SK-N-SH (cell line): ENCODE results near the gene HPS5. TPM values are rescaled to one million over a fixed set of nuclear protein-coding genes. Genes with fewer than 3 reads are reported as not detected.
A peak's percentile ranks its signal among the peaks of the same experiment; 100 is the strongest.

Source experiments
- CTCF ChIA-PET: fragments of 300-600, 350-600 bp; formaldehyde crosslinking; extraction: SDS; loops from one replicate; lab custom pipeline; 2021; lab: Yijun Ruan, JAX
- POLR2A ChIA-PET: fragments of 350-600 bp; sonication (Branson Sonifier 250); formaldehyde crosslinking; extraction: SDS; loops from one replicate; lab custom pipeline; 2020; ENCODE audit warnings: antibody characterized with exemption, inconsistent platforms; lab: Yijun Ruan, JAX
- DNase-seq: peaks from one replicate; pipeline ENCODE4 v3.0.0; 2012
- H2AFZ ChIP-seq: fragments of 200-600 bp; sonication (generic); 2 replicates; pipeline ENCODE4 v1.8.1; 2016; ENCODE audit warnings: antibody characterized with exemption, mild to moderate bottlenecking, low read depth
- H3F3A ChIP-seq: fragments of 200-600 bp; sonication (generic); replicated peaks from 2 replicates; pipeline ENCODE3; 2016; ENCODE audit warnings: antibody characterized with exemption, mild to moderate bottlenecking; ENCODE audit not compliant: insufficient read depth
- H3K27ac ChIP-seq, 2 experiments: fragments of 200-500 bp in 1 of 2; fragments of 200-600 bp in 1 of 2; sonication (Bioruptor generic) in 1 of 2; sonication (generic), shearing (Covaris generic) in 1 of 2; 2 replicates each; pipeline versions ENCODE4 v1.5.1 to v1.6.1; 2014 to 2016; ENCODE audit warnings: low read depth in 2 of 2, inconsistent platforms in 1 of 2, low read length in 1 of 2, mild to moderate bottlenecking in 1 of 2, mixed read lengths in 1 of 2
- H3K27me3 ChIP-seq: fragments of 200-600 bp; sonication (generic), shearing (Covaris generic); 2 replicates; pipeline ENCODE4 v1.6.1; 2016; ENCODE audit warnings: mixed run types; ENCODE audit not compliant: insufficient read depth
- H3K36me3 ChIP-seq, 2 experiments: fragments of 200-500 bp in 1 of 2; fragments of 200-600 bp in 1 of 2; sonication (Bioruptor generic) in 1 of 2; sonication (generic) in 1 of 2; replicated peaks in 1 of 2; 2 replicates each; pipeline versions ENCODE3 to v1.5.1; 2014 to 2016; ENCODE audit warnings: low read length in 1 of 2, mild to moderate bottlenecking in 1 of 2; ENCODE audit not compliant: insufficient read depth in 2 of 2, control insufficient read depth in 1 of 2
- H3K4me1 ChIP-seq, 2 experiments: fragments of 200-500 bp in 1 of 2; fragments of 200-600 bp in 1 of 2; sonication (Bioruptor generic) in 1 of 2; sonication (generic), shearing (Covaris generic) in 1 of 2; 2 replicates each; pipeline versions ENCODE4 v1.5.1 to v1.6.1; 2014 to 2016; ENCODE audit warnings: low read depth in 1 of 2, low read length in 1 of 2, mixed run types in 1 of 2; ENCODE audit not compliant: insufficient read depth in 2 of 2, control insufficient read depth in 1 of 2
- H3K4me2 ChIP-seq: fragments of 200-600 bp; sonication (generic), shearing (Covaris generic); 2 replicates; pipeline ENCODE4 v1.6.1; 2017; ENCODE audit warnings: mixed run types
- H3K4me3 ChIP-seq, 2 experiments: fragments of 200-500 bp in 1 of 2; fragments of 200-600 bp in 1 of 2; sonication (Bioruptor generic) in 1 of 2; sonication (generic), shearing (Covaris generic) in 1 of 2; 2 replicates each; pipeline versions ENCODE4 v1.5.1 to v1.8.1; 2014 to 2016; ENCODE audit warnings: low read depth in 2 of 2, inconsistent platforms in 1 of 2, low read length in 1 of 2, mild to moderate bottlenecking in 1 of 2, mixed read lengths in 1 of 2, moderate library complexity in 1 of 2
- H3K79me2 ChIP-seq: fragments of 200-600 bp; sonication (generic); 2 replicates; pipeline ENCODE4 v1.8.1; 2017; ENCODE audit warnings: mild to moderate bottlenecking; ENCODE audit not compliant: insufficient read depth
- H3K9ac ChIP-seq: fragments of 200-600 bp; sonication (generic); 2 replicates; pipeline ENCODE4 v1.6.1; 2017; ENCODE audit warnings: mixed run types
- H3K9me2 ChIP-seq: fragments of 200-600 bp; sonication (generic); 2 replicates; pipeline ENCODE4 v1.6.1; 2017; ENCODE audit warnings: mixed run types
- H3K9me3 ChIP-seq: fragments of 200-600 bp; sonication (generic); 2 replicates; pipeline ENCODE4 v1.6.1; 2017; ENCODE audit warnings: mixed run types, mild to moderate bottlenecking, moderate library complexity
- H4K20me1 ChIP-seq: fragments of 200-600 bp; sonication (generic); 2 replicates; pipeline ENCODE4 v1.6.1; 2017; ENCODE audit warnings: mild to moderate bottlenecking, mixed run types; ENCODE audit not compliant: insufficient read depth
- CHD2 ChIP-seq: fragments of 150-350 bp; IDR thresholded peaks from 2 replicates; pipeline ENCODE4 v1.6.1; 2018; ENCODE audit warnings: low read length; ENCODE audit not compliant: partially characterized antibody
- CTCF ChIP-seq: fragments of 200-600 bp; sonication (generic); IDR thresholded peaks from 2 replicates; pipeline ENCODE4 v1.6.1; 2017; ENCODE audit warnings: antibody characterized with exemption, mild to moderate bottlenecking, moderate library complexity
- ELF1 ChIP-seq: IDR thresholded peaks from 2 replicates; pipeline ENCODE4 v1.4.0; 2012
- FOSL2 ChIP-seq: IDR thresholded peaks from 2 replicates; pipeline ENCODE4 v1.4.0; 2012; ENCODE audit warnings: low read depth, mild to moderate bottlenecking, moderate library complexity, borderline replicate concordance
- GATA2 ChIP-seq: sonication (generic); formaldehyde crosslinking; IDR thresholded peaks from 2 replicates; pipeline ENCODE4 v1.5.0; 2020; ENCODE audit warnings: mild to moderate bottlenecking, missing genetic modification reagents
- MAX ChIP-seq: IDR thresholded peaks from 2 replicates; pipeline ENCODE4 v1.4.0; 2012; ENCODE audit warnings: low read depth
- MXI1 ChIP-seq: IDR thresholded peaks from 2 replicates; pipeline ENCODE4 v1.6.1; 2012; ENCODE audit warnings: mild to moderate bottlenecking, low read depth, low read length, improper control_type of control experiment
- RXRA ChIP-seq: IDR thresholded peaks from 2 replicates; pipeline ENCODE4 v1.4.0; 2012; ENCODE audit warnings: low read depth, mild to moderate bottlenecking, borderline replicate concordance
- SIN3A ChIP-seq: IDR thresholded peaks from 2 replicates; pipeline ENCODE4 v1.6.1; 2012; ENCODE audit warnings: low read depth, mild to moderate bottlenecking, low read length, moderate library complexity, borderline replicate concordance
- USF2 ChIP-seq: fragments of 150-350 bp; IDR thresholded peaks from 2 replicates; pipeline ENCODE4 v1.6.1; 2017; ENCODE audit warnings: antibody characterized with exemption, low read length, low read depth, borderline replicate concordance
- WGBS: methylation state at CpG from one replicate; pipeline ENCODE4 v1.1.6; 2017; ENCODE audit warnings: low lambda C conversion rate; 5-methylcytosine and 5-hydroxymethylcytosine counted together
- polyA plus RNA-seq, 3 experiments: library from polyadenylated mRNA; depleted of rRNA; stranded (reverse); fragments of >200 nt; gene quantifications; 2 replicates each; pipeline ENCODE4 v1.2.3, GENCODE V29; 2012
- TF ChIP-seq, protein P1 (sequence below): IDR thresholded peaks from 2 replicates; pipeline ENCODE4 v1.6.1; 2012; ENCODE audit warnings: mild to moderate bottlenecking, low read depth, low read length, moderate library complexity
- TF ChIP-seq, protein P2 (sequence below): fragments of 150-350 bp; IDR thresholded peaks from 2 replicates; pipeline ENCODE4 v1.6.1; 2016; ENCODE audit warnings: mild to moderate bottlenecking, low read depth, low read length
- TF ChIP-seq, protein P3 (sequence below): IDR thresholded peaks from 2 replicates; pipeline ENCODE4 v1.4.0; 2012; ENCODE audit warnings: low read depth, borderline replicate concordance

Gene HPS5
- polyA plus RNA-seq, 1 of the 3 experiments (the other 2 are of a cell fraction): 8.2 TPM

DNA sequence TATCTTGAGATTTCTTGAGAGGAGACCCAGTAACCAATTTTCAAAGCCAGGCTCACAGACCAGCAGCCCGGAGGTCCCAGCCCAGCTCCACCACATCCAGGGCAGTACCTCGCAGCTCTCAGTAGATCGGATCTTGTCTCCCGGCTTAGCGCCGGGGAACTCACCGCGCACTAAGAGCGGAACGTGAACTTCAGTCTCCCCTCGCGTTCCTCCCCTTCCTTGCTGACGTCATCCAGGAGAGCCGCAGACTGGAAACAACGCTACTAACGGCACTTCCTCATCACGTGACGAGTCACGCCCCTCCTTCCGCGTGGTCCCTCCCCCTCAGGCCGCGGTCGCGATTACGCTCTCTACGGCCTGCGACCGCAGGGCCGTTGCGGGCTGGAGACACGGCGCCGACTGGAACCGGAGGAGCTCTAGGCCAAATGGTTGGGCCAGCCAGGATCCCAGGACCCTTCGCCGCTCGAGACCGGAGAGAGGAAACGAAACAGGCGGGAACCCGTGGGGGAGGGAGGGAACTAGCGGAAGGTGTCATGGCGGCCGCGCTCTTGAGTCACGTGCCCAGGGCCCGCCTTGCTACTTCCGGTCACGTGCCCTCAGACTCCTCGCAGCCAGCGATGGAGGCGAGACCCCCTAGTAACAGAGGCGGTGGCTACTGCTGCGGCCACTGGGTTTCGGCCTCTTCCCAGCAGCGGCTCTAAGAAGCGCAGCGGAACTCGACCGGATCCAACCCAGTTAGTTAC is at the start of gene HPS5, which contains the start of gene GTF2H1 (continued):
- TF ChIP-seq, protein P1, sequence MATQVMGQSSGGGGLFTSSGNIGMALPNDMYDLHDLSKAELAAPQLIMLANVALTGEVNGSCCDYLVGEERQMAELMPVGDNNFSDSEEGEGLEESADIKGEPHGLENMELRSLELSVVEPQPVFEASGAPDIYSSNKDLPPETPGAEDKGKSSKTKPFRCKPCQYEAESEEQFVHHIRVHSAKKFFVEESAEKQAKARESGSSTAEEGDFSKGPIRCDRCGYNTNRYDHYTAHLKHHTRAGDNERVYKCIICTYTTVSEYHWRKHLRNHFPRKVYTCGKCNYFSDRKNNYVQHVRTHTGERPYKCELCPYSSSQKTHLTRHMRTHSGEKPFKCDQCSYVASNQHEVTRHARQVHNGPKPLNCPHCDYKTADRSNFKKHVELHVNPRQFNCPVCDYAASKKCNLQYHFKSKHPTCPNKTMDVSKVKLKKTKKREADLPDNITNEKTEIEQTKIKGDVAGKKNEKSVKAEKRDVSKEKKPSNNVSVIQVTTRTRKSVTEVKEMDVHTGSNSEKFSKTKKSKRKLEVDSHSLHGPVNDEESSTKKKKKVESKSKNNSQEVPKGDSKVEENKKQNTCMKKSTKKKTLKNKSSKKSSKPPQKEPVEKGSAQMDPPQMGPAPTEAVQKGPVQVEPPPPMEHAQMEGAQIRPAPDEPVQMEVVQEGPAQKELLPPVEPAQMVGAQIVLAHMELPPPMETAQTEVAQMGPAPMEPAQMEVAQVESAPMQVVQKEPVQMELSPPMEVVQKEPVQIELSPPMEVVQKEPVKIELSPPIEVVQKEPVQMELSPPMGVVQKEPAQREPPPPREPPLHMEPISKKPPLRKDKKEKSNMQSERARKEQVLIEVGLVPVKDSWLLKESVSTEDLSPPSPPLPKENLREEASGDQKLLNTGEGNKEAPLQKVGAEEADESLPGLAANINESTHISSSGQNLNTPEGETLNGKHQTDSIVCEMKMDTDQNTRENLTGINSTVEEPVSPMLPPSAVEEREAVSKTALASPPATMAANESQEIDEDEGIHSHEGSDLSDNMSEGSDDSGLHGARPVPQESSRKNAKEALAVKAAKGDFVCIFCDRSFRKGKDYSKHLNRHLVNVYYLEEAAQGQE: peak; percentile 34; the same call in 1 of the 2 replicates
- TF ChIP-seq CHD2 (peak; percentile 89), MAX (peak; percentile 99), USF2 (peak; percentile 97), RXRA (no peak), SIN3A (peak; percentile 90)

GRCh38 chr11:18371279-18371678 is 49.3 kb upstream of the HPS5 start:
- Histone ChIP-seq H3K9me2 (no peaks in the 10 kb centered on the region), H3K4me2 (no peak overlapping the region), H4K20me1 (no peaks in the 10 kb centered on the region), H3K79me2 (no peaks in the 10 kb centered on the region), H3K4me3 (no peak overlapping the region), H3K9me3 (no peaks in the 10 kb centered on the region), H3K27me3 (no peaks in the 10 kb centered on the region), H3K4me1 (peaks cover 0 to 7% of the 10 kb centered on the region in 2 experiments; a peak in 2 of 4 replicates), H3F3A (peaks cover 10% of the 10 kb centered on the region), H2AFZ (no peak overlapping the region), H3K36me3 (peaks cover 10 to 14% of the 10 kb centered on the region in 2 experiments), H3K27ac (no peak overlapping the region), H3K9ac (no peak overlapping the region)
- WGBS: 99% methylated on average over 2 of the region's 2 CpGs
- CTCF ChIA-PET: interaction anchor here (1.0 kb wide), 1 partner anchor 404 kb away, joined by 3 read pairs; no protein-coding TSS in a partner anchor
- no peak for TF ChIP-seq ELF1
- TF ChIP-seq, protein P2, sequence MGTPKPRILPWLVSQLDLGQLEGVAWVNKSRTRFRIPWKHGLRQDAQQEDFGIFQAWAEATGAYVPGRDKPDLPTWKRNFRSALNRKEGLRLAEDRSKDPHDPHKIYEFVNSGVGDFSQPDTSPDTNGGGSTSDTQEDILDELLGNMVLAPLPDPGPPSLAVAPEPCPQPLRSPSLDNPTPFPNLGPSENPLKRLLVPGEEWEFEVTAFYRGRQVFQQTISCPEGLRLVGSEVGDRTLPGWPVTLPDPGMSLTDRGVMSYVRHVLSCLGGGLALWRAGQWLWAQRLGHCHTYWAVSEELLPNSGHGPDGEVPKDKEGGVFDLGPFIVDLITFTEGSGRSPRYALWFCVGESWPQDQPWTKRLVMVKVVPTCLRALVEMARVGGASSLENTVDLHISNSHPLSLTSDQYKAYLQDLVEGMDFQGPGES: no peak
- TF ChIP-seq GATA2 (CRISPR knock-in tag): no peak
- no peak for TF ChIP-seq CTCF
- TF ChIP-seq, protein P3, sequence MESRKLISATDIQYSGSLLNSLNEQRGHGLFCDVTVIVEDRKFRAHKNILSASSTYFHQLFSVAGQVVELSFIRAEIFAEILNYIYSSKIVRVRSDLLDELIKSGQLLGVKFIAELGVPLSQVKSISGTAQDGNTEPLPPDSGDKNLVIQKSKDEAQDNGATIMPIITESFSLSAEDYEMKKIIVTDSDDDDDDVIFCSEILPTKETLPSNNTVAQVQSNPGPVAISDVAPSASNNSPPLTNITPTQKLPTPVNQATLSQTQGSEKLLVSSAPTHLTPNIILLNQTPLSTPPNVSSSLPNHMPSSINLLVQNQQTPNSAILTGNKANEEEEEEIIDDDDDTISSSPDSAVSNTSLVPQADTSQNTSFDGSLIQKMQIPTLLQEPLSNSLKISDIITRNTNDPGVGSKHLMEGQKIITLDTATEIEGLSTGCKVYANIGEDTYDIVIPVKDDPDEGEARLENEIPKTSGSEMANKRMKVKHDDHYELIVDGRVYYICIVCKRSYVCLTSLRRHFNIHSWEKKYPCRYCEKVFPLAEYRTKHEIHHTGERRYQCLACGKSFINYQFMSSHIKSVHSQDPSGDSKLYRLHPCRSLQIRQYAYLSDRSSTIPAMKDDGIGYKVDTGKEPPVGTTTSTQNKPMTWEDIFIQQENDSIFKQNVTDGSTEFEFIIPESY: no peak
- TF ChIP-seq MXI1: no peak
- TF ChIP-seq FOSL2: no peak
- POLR2A ChIA-PET: no interaction called here
- no peak for DNase-seq
